ENCODE results near the gene BLVRA.
"Not testable (repeated sequence)": the region's sequence is repeated elsewhere in the genome, so short reads cannot be mapped to it uniquely, and the experiment has no call there.

Gene BLVRA

DNA sequence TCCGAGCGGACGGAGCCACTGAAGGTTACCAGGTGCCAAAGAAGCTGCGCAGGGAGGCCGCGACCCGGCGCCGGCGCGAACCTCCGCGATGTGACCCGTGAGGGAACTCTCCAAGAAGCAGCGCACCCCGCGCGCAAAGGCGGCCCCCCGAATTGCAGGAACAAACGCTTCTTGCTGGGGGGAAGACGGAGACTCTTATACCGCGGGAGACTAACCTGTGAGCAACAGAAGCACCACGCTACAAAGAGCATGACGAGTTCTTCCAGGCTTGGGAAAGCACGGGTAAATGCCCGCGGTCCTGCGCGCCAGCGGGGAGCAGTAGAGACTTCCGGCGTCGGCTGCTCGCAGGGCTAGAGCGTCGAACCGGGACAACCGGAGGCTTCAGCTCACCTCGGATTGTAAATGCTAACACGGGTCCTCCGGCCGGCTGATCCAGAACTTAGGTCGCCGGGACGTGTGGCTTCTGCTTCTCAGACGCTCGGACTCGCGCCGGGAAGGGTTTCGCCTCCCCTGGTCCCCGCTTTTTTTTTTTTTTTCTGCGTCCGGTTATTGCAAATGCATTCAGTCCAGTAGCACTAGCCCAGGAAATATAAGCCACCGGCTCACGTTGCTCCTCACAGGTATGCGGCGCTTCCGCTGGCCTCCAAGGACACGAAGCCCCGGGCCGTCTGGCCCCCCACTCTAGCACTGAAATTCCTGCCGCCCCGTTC is 29.1 kb upstream of the BLVRA start, which contains the start of gene COA1:
TSS of gene COA1 (minus strand) at position 310 of the 710 bp plus-strand sequence. CDS start 80,909 bp downstream, outside the sequence.
- H3K27ac ChIP-seq, result peak within 1 kb of the TSS; percentile 80
- peak within 1 kb of the TSS; percentile 85 for H3K4me3 ChIP-seq
- no peaks in the 10 kb centered on the region for H3K27me3 ChIP-seq
- H3K4me1 ChIP-seq, result peaks cover 24% of the 10 kb centered on the region
- no peaks in the 10 kb centered on the region for H3K36me3 ChIP-seq
- H3K9ac ChIP-seq, result peak within 1 kb of the TSS; percentile 88
- TF ChIP-seq Cebpa-rat (IDR thresholded peaks at IDR 0.05), result no peak
- H3K9me3 ChIP-seq, result no peaks in the 10 kb centered on the region
- peak within 1 kb of the TSS; percentile 79 for H3K4me2 ChIP-seq
- peaks cover 23% of the 10 kb centered on the region for H4K20me1 ChIP-seq

DNA sequence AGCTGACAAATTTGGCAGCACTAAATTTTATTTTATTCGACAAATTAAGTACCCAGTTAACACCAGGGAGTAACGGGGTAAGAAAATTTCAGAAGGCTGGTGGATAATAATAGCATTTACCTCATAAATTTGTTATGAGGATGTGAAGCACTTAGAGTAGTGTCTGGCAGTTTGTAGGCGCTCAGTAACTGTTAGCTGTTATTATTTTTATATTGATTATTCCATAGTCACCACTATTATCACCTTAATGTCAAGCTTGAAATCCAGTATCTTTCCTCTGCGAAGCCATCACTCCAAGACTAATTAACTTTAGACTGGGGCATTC is 28.6 kb upstream of the BLVRA start:
- Histone ChIP-seq H3K9me3 (no peaks in the 10 kb centered on the region), H3K36me3 (no peaks in the 10 kb centered on the region), H3K9ac (peak overlapping the region; percentile 88), H4K20me1 (peaks cover 18% of the 10 kb centered on the region), H3K4me3 (peak overlapping the region; percentile 85), H3K4me1 (peaks cover 24% of the 10 kb centered on the region), H3K27ac (peak overlapping the region; percentile 80), H3K4me2 (peak overlapping the region; percentile 79), H3K27me3 (no peaks in the 10 kb centered on the region)
- TF ChIP-seq Cebpa-rat (IDR thresholded peaks at IDR 0.05), result no peak

DNA sequence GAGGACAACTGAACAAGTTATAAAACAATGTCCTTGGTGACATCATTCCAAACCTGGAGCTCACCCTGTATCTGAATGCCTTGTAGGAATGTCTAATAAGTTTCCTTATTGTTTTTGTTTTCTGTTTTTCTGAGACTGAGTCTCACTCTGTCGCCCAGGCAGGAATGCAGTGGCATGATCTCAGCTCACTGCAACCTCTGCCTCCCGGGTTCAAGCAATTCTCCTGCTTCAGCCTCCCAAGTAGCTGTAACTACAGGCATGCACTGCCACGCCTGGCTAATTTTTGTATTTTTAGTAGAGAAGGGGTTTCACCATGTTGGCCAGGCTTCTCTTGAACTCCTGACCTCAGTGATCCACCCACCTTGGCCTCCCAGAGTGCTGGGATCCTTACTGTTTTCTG is 27.0 kb upstream of the BLVRA start:
- peaks cover 24% of the 10 kb centered on the region for H3K4me1 ChIP-seq
- not testable (repeated sequence) for H3K9ac ChIP-seq, H3K4me2 ChIP-seq, H3K4me3 ChIP-seq, H3K36me3 ChIP-seq, H4K20me1 ChIP-seq, H3K27ac ChIP-seq, H3K9me3 ChIP-seq, H3K27me3 ChIP-seq

DNA sequence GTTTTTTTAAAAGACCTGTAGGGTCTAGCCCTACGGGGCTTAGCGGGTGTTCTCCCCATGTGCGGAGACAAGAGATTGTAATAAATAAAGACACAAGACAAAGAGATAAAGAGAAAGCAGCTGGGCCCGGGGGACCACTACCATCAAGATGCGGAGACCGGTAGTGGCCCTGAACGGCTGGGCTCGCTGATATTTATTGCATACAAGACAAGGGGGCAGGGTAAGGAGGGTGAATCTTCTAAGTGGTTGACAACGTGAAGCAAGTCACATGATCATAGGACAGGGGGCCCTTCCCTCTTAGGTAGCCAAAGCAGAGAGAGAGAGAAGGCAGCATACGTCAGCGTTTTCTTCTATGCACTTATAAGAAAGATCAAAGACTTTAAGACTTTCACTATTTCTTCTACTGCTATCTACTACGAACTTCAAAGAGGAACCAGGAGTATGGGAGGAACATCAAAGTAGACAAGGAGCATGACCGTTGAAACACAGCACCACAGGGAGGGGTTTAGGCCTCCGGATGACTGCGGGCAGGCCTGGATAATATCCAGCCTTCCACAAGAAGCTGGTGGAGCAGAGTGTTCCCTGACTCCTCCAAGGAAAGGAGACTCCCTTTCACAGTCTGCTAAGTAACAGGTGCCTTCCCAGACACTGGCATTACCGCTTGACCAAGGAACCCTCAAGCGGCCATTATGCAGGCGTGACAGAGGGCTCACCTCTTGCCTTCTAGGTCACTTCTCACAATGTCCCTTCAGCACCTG is 23.7 kb upstream of the BLVRA start:
- H3K9ac ChIP-seq, H3K27ac ChIP-seq, H4K20me1 ChIP-seq, H3K4me1 ChIP-seq, H3K4me3 ChIP-seq, H3K4me2 ChIP-seq, H3K36me3 ChIP-seq, H3K9me3 ChIP-seq, H3K27me3 ChIP-seq: not testable (repeated sequence)

DNA sequence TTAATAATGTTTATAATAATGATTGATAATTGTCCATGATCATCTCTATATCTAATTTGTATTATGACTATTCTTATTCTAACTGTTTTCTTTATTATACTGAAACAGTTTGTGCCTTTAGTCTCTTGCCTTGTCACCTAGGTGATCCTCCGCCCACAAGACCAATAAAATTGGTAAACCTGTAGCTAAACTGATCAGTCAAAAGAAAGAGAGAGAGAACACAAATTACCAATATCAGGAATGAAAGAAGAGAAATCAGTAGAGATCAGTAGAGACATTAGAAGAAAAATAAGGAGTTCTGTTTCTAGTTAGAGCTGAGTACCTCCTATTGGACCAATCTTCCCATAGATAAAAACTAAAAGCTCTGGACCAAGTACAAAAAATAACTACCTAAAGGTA is 23.1 kb upstream of the BLVRA start:
- Histone ChIP-seq H3K9me3 (peaks cover 8% of the 10 kb centered on the region), H3K4me1 (peaks cover 2% of the 10 kb centered on the region), H3K36me3 (no peaks in the 10 kb centered on the region), H3K27me3 (no peaks in the 10 kb centered on the region), H3K4me2 (no peak overlapping the region), H4K20me1 (no peaks in the 10 kb centered on the region), H3K27ac (no peak overlapping the region), H3K9ac (no peak overlapping the region), H3K4me3 (no peak overlapping the region)
- no peak for TF ChIP-seq Cebpa-rat (IDR thresholded peaks at IDR 0.05)

DNA sequence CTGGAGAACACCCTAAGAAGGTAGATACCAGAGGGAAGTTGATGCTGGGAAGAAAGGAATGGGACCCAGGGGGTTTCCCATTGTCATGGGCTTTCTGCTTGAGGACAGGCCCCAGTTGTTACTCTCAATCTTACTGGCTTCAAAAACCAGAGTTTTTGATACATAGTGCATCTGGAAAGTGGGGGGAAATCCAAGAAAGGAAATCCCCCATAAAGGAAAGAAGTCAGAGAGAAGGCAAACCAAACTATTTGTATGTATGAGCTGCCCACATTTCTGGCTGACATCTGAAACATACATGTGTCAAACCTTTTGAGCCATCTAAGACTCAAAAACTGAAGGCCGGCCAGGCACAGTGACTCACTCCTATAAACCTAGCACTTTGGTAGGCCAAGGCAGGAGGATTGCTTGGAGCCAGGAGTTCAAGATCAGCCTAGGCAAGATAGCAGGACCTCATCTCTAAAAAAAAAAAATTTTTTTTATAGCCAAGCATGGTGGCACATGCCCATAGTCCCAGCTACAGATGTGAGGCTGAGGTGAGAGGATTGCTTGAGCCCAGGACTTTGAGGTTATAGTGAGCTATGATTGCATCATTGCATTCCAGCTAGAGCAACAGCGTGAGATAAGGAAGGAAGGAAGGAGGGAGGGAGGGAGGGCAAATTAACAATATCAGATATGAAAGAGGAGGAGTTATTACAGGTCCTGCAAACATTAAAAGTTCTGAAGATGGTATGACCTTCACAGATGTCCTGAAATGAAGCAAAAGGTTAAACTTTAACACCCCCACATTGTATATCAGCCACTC is 22.5 kb upstream of the BLVRA start:
- no peaks in the 10 kb centered on the region for H3K36me3 ChIP-seq
- no peaks in the 10 kb centered on the region for H4K20me1 ChIP-seq
- no peak overlapping the region for H3K27ac ChIP-seq
- H3K4me2 ChIP-seq, result no peak overlapping the region
- H3K9ac ChIP-seq, result no peak overlapping the region
- H3K9me3 ChIP-seq, result peaks cover 8% of the 10 kb centered on the region
- H3K4me3 ChIP-seq, result no peak overlapping the region
- no peak for TF ChIP-seq Cebpa-rat (IDR thresholded peaks at IDR 0.05)
- H3K27me3 ChIP-seq, result no peaks in the 10 kb centered on the region
- no peaks in the 10 kb centered on the region for H3K4me1 ChIP-seq

DNA sequence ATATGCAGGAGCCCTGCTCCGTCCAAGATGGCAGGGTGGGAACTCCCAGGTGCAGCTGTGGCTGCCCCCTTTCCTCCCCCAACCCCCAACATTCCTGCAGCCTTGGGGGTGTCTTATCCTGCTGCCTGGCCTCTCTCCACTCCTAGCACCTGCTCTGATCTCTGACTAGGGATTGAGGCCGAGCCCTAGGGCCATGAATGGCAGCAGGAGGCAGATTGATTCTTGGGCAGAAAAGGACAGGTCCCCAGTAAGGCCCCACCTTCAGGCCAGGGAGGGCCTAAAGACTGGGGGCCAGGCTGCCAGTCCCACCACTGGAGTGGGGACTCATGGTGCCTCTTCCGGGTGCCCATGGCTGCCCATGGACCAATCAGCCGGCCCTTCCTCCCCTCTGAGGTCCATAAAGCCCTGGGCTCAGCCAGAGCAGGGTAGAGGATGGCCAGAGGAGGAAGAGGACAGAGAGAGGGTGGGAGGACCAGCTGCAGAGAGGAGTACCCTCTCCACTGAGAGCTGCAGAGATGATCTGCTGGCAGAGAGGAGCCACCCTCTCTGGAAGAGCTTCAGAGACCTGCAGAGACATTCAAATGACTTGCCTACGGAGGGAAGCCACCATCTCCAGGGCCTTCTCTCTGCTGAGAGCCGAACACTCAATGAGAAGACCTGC is 20.9 kb upstream of the BLVRA start:
- Histone ChIP-seq H4K20me1 (no peaks in the 10 kb centered on the region), H3K27me3 (no peaks in the 10 kb centered on the region), H3K4me2 (no peak overlapping the region), H3K4me3 (no peak overlapping the region), H3K36me3 (no peaks in the 10 kb centered on the region), H3K9me3 (peaks cover 8% of the 10 kb centered on the region), H3K9ac (no peak overlapping the region), H3K4me1 (no peaks in the 10 kb centered on the region), H3K27ac (no peak overlapping the region)
- no peak for TF ChIP-seq Cebpa-rat (IDR thresholded peaks at IDR 0.05)

DNA sequence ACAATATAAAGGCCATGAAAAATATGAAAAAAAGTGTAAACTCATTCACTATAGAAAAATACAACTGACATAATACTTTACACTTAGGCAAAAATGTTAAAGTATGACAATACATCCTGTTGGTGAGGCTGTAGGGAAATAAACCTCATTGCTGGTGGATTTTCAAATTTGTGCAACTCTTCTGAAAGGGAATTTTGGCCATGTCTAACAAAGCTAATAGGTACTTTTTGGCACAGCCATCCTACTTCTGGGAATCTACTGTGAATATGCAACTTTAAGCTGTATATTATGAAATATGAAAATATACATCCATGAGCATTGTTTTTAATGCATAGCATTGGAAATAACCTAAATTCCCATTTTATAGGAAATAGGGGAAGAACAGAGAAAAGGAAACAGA is 15.8 kb upstream of the BLVRA start:
- Histone ChIP-seq H4K20me1 (no peaks in the 10 kb centered on the region), H3K4me2 (no peak overlapping the region), H3K9me3 (peaks cover 5% of the 10 kb centered on the region), H3K27ac (no peak overlapping the region), H3K9ac (no peak overlapping the region), H3K4me1 (no peaks in the 10 kb centered on the region), H3K36me3 (no peaks in the 10 kb centered on the region), H3K27me3 (no peaks in the 10 kb centered on the region), H3K4me3 (no peak overlapping the region)
- no peak for TF ChIP-seq Cebpa-rat (IDR thresholded peaks at IDR 0.05)

DNA sequence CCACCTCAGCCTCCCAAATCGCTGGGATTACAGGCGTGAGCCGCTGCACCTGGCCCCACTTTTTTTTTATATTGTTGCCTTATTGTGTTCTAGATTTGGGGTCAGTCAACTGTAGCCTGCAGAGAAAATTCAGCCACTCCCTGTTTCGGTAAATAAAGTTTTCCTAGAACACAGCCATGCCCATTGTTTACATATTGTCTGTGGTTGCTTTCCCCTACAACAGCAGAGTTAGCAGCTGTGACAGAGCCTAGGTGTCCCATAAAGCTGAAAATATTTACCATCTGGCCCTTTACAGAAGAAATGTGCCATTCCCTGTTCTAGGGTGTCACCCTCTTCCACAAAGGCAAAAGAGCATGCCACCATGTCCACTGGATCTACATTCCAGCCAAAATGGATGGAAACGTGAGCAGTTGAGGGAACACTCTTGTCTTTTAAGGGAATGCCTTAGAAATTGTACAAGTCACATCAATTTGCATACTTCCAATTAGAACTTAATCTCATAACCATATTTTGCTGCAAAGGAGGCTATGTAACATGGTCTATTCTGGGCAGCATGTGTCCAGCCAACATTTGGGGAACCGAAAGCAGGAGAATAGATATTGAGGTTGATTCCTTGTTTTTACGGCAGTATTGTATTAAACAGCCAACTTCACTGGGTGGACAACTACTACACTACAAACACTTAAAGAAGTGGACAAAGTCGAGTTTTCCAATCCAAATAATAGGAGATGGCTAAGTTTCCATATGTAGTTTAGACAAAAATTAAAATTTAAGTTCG is 11.0 kb upstream of the BLVRA start:
- no peaks in the 10 kb centered on the region for H3K4me1 ChIP-seq
- no peaks in the 10 kb centered on the region for H3K27me3 ChIP-seq
- no peak overlapping the region for H3K27ac ChIP-seq
- no peaks in the 10 kb centered on the region for H3K36me3 ChIP-seq
- no peak overlapping the region for H3K4me3 ChIP-seq
- peaks cover 10% of the 10 kb centered on the region for H3K9me3 ChIP-seq
- no peak overlapping the region for H3K4me2 ChIP-seq
- no peak for TF ChIP-seq Cebpa-rat (IDR thresholded peaks at IDR 0.05)
- H3K9ac ChIP-seq, result no peak overlapping the region
- no peaks in the 10 kb centered on the region for H4K20me1 ChIP-seq
